Coronary artery (tissue), 2 donors: ENCODE results near the gene DNM2.

Experiments used
- DNase-seq: peaks from one replicate; pipeline ENCODE4 v3.0.0-alpha.2; 2017; ENCODE audit warnings: low spot score
- H3K27ac ChIP-seq, 2 donors: fragments of 200-600 bp; sonication (generic); one replicate each; pipeline ENCODE4 v1.5.1; 2016 to 2019
- H3K4me3 ChIP-seq: fragments of 200-600 bp; sonication (generic); 2 replicates; pipeline ENCODE4 v1.5.1; 2016; ENCODE audit warnings: mild to moderate bottlenecking, moderate library complexity
- TF ChIP-seq, protein P1 (sequence below): fragments of 200-600 bp; sonication (generic); IDR thresholded peaks from one replicate; pipeline ENCODE4 v1.5.1; 2019; ENCODE audit warnings: antibody characterized with exemption

DNM2 gene

DNA sequence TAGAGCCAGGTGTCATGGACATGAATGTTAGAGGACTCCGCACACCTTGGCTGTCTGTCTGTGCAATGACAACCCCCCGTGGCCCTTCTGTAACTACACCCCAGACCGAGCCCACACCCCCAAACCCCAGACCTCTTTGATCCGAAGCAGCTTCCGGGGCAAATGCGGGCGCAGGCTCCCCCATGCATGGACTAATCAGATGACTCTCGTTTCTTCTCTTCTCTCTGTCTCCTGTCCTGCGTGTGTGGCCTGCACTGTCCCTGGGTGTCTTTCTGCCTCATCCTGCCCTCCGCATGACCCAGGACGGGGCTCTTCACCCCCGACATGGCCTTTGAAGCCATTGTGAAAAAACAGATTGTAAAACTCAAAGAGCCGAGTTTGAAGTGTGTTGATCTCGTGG, 79.2 kb downstream of the DNM2 start:
- TF ChIP-seq, protein P1, sequence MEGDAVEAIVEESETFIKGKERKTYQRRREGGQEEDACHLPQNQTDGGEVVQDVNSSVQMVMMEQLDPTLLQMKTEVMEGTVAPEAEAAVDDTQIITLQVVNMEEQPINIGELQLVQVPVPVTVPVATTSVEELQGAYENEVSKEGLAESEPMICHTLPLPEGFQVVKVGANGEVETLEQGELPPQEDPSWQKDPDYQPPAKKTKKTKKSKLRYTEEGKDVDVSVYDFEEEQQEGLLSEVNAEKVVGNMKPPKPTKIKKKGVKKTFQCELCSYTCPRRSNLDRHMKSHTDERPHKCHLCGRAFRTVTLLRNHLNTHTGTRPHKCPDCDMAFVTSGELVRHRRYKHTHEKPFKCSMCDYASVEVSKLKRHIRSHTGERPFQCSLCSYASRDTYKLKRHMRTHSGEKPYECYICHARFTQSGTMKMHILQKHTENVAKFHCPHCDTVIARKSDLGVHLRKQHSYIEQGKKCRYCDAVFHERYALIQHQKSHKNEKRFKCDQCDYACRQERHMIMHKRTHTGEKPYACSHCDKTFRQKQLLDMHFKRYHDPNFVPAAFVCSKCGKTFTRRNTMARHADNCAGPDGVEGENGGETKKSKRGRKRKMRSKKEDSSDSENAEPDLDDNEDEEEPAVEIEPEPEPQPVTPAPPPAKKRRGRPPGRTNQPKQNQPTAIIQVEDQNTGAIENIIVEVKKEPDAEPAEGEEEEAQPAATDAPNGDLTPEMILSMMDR: no peak
- DNase-seq: no peak
- Histone ChIP-seq H3K4me3 (no peak overlapping the region), H3K27ac (no peak overlapping the region)

DNA sequence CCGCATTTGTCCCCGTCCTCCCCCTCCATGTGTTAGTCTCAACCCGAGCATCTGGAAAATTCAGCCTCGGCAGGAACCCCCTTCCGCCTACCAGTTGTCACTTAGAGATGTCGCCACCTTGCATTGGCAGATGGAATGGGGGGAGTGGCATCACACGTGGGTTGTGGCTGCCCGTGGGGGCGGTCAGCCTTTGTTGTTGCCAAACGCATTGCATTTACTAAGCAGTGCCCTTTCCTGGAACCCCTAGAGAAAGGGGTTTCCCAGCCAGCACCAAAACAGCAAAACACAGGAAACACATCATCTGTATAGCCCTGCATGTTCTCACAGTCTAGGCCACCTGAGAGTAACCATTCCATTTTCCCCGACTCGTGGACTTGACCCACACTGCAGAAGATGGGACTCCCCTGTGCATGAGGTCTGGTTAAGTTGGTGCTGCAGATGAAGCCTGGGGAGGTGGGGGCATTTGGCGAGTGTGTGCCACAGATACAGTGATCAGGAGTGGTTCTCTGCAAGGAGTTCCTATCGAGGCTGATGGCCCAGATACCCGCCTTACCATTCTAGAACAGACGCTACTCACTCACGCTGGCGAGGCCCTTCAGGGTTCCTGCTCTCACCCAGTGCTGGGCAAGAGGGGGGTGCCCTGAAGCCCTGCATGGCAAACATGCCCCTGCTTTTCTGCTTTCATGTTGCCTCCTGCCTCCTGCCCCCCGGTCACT, 79.8 kb downstream of the DNM2 start:
- TF ChIP-seq, protein P1: no peak
- DNase-seq: no peak
- Histone ChIP-seq H3K4me3 (no peak overlapping the region), H3K27ac (no peak overlapping the region)

DNA sequence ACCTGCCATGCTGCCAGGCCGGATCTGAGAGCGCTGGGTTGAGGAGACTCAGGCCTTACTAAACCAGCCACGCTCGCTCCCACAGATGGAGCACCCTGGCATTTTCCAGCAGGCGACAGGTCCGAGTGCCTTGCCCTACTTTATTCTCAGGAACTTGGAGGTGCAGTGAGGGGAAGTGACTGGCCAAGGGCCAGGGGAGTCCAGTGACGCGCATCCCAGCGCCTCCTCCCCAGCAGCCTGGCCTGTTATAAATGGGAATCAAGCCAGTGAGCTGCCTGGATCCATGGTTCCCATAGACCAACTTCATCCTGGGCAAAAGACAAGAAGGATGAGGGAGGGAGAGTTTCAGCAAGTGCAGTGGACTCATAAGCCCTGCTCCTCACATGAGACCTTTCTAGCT, 82.6 kb downstream of the DNM2 start:
- H3K4me3 ChIP-seq: no peak overlapping the region
- H3K27ac ChIP-seq: no peak overlapping the region
- TF ChIP-seq, protein P1: no peak
- no peak for DNase-seq

DNA sequence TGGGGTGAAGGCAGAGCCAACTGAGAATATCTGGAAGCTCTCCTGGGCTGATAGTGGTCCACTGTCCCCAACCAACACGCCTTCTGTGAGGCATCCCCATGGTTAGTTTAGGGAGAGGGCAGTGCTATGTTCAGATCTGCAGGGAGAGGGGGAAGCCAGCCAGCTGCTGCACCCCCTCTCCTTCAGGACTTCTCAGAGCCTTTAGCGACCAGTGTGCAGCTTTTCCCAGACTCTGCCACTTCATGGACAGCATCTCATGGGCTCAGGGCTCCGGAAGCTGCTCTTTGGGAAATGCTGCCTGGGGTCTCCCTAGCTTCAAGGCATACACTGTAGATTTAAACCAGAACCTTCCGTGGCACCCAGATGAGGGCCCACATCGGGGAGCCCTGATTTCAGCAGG, 84.6 kb downstream of the DNM2 start:
- Histone ChIP-seq H3K27ac (no peak overlapping the region), H3K4me3 (no peak overlapping the region)
- DNase-seq: no peak
- TF ChIP-seq, protein P1: no peak

DNA sequence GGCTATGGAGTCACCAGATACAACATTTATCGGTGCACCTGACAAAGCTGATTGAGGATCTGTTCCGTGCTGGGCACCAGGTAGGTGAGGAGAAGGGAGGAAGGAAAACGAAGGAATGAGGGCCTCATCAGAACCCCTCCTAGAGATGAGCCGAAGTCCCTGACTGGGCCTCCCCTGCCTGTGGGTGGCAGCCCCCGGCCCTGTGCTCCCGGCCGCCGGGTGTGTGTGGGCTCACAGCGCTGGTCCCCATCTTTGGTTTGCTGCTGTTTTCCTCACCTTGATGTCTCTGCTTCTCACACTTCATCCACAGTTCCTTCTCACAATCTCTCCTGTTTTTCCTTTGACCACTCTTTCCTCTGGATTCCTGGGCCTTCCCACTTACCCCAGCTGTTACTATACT, 85.4 kb downstream of the DNM2 start:
- TF ChIP-seq, protein P1: no peak
- Histone ChIP-seq H3K27ac (no peak overlapping the region), H3K4me3 (no peak overlapping the region)
- no peak for DNase-seq

DNA sequence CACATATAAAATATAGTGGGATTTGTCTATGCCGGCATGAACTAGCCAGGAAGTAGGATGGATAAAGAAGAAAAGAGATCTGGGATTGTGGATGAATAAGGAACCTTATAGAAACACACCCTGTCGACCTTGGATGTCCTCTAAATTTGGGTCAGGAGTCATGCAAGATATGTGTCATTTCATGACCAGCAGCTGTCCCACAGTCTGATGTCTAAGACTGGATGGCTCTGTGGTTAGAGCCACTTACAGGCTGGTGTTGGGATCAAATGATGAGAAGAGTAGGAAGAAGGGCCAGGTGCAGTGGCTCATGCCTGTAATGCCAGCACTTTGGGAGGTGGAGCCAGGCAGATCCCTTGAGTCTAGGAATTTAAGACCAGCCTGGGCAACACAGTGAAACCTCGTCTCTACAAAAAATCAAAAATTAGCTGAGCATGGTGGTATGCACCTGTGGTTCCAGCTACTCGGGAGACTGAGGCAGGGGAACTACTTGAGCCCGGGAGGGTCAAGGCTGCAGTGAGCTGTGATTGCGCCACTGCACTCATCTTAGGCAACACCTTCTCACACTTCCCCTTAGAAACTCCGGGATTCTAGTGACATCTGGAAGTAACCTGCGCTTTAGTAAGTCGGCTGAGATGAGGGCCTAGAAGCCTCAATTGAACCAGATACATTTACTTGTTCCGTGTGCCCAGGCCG, 87.3 kb downstream of the DNM2 start:
- no peak for DNase-seq
- TF ChIP-seq, protein P1: no peak
- Histone ChIP-seq H3K27ac (no peak overlapping the region), H3K4me3 (no peak overlapping the region)

DNA sequence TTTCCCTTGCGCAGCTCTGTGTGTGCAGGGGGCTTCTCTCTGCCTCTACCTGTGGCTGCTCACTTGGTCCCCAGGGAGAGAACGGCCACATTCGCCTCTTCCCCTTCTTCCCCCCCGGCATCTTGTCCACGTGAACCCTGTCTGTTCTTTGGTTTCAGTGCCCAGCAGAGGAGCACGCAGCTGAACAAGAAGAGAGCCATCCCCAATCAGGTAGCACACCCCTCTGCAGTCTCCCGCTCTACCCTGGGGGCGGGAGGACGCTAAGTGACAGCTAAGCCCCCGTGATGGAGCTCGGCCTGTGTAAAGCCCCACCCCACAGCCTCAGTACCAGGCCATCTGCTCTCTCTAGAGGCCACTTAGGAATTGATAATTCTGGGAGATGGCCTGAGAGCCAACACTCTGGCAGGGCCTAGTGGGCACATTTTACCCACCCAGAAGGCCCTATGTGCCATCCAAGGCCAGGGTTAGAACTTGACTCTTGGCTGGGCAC, 87.9 kb downstream of the DNM2 start:
- DNase-seq: no peak
- H3K27ac ChIP-seq: no peak overlapping the region
- TF ChIP-seq, protein P1: no peak
- H3K4me3 ChIP-seq: no peak overlapping the region
